Loucy (cell line): ENCODE measurements around the gene AMZ1.
A peak's percentile ranks its signal among the peaks of the same experiment; 100 is the strongest.

Source experiments
- H2AFZ ChIP-seq: fragments of 200-600 bp; sonication (generic); 2 replicates; pipeline ENCODE4 v1.6.0; 2016; ENCODE audit warnings: antibody characterized with exemption, mild to moderate bottlenecking, low read length, moderate library complexity
- H3F3A ChIP-seq: fragments of 200-600 bp; 2 replicates; pipeline ENCODE4 v1.6.0; 2016; ENCODE audit warnings: antibody characterized with exemption, low read depth, mild to moderate bottlenecking
- H3K27me3 ChIP-seq: fragments of 200-600 bp; sonication (generic); 2 replicates; pipeline ENCODE4 v1.6.1; 2014; ENCODE audit warnings: low read length, mild to moderate bottlenecking; ENCODE audit not compliant: insufficient read depth, poor library complexity, severe bottlenecking
- H3K36me3 ChIP-seq: fragments of 200-600 bp; sonication (generic); 2 replicates; pipeline ENCODE4 v1.6.1; 2016; ENCODE audit warnings: low read length; ENCODE audit not compliant: insufficient read depth
- H3K4me1 ChIP-seq: fragments of 200-600 bp; sonication (generic); 2 replicates; pipeline ENCODE4 v1.5.1; 2014; ENCODE audit warnings: low read length, mild to moderate bottlenecking; ENCODE audit not compliant: insufficient read depth, poor library complexity, severe bottlenecking
- H3K4me2 ChIP-seq: fragments of 200-600 bp; sonication (generic); 2 replicates; pipeline ENCODE4 v1.6.0; 2014; ENCODE audit warnings: antibody characterized with exemption, low read length, low read depth, mild to moderate bottlenecking; ENCODE audit not compliant: poor library complexity, severe bottlenecking
- H3K4me3 ChIP-seq: fragments of 200-600 bp; sonication (generic); 2 replicates; pipeline ENCODE4 v1.5.1; 2014; ENCODE audit warnings: low read length, mild to moderate bottlenecking, mixed read lengths; ENCODE audit not compliant: poor library complexity, severe bottlenecking
- H3K79me2 ChIP-seq: fragments of 200-600 bp; sonication (generic); 2 replicates; pipeline ENCODE4 v1.6.1; 2014; ENCODE audit warnings: low read length; ENCODE audit not compliant: insufficient read depth
- H3K9ac ChIP-seq: fragments of 200-600 bp; sonication (generic); 2 replicates; pipeline ENCODE4 v1.6.0; 2014; ENCODE audit warnings: mild to moderate bottlenecking, low read depth, low read length, moderate library complexity; ENCODE audit not compliant: poor library complexity, severe bottlenecking
- H3K9me2 ChIP-seq: fragments of 200-600 bp; sonication (generic); replicated peaks from 2 replicates; pipeline ENCODE4 v1.6.1; 2016; ENCODE audit warnings: low read depth, low read length, mixed read lengths
- H3K9me3 ChIP-seq: fragments of 200-600 bp; sonication (generic); 2 replicates; pipeline ENCODE4 v1.6.1; 2014; ENCODE audit warnings: mild to moderate bottlenecking, antibody characterized with exemption, low read length, low read depth; ENCODE audit not compliant: insufficient read depth
- H4K20me1 ChIP-seq: fragments of 200-600 bp; sonication (generic); 2 replicates; pipeline ENCODE4 v1.6.0; 2014; ENCODE audit warnings: antibody characterized with exemption, low read length, mild to moderate bottlenecking; ENCODE audit not compliant: insufficient read depth, poor library complexity, severe bottlenecking
- CTCF ChIP-seq: fragments of 200-600 bp; sonication (generic); conservative IDR thresholded peaks from 2 replicates; pipeline ENCODE4 v1.5.1; 2014; ENCODE audit warnings: mild to moderate bottlenecking, antibody characterized with exemption, low read length
- EZH2phosphoT487 ChIP-seq: fragments of 200-600 bp; IDR thresholded peaks from 2 replicates; pipeline ENCODE4 v1.6.1; 2018; ENCODE audit warnings: antibody characterized with exemption, mild to moderate bottlenecking, moderate library complexity, borderline replicate concordance

The AMZ1 gene

GRCh38 chr7:2644562-2645273, 43.3 kb upstream of the AMZ1 start:
- TF ChIP-seq CTCF, result no peak
- no peak for TF ChIP-seq EZH2phosphoT487
- Histone ChIP-seq H3K36me3 (peaks cover 25% of the 10 kb centered on the region; the same call in 1 of the 2 replicates), H3K9me3 (no peaks in the 10 kb centered on the region), H3K4me1 (peaks cover 33% of the 10 kb centered on the region), H3K9ac (peak overlapping the region; percentile 28), H3K9me2 (no peaks in the 10 kb centered on the region), H3K4me3 (peak overlapping the region; percentile 64), H3K27me3 (no peaks in the 10 kb centered on the region), H3K4me2 (peak overlapping the region; percentile 80), H4K20me1 (peaks cover 64% of the 10 kb centered on the region), H3F3A (no peaks in the 10 kb centered on the region), H2AFZ (no peak overlapping the region), H3K79me2 (peaks cover 51% of the 10 kb centered on the region)

DNA sequence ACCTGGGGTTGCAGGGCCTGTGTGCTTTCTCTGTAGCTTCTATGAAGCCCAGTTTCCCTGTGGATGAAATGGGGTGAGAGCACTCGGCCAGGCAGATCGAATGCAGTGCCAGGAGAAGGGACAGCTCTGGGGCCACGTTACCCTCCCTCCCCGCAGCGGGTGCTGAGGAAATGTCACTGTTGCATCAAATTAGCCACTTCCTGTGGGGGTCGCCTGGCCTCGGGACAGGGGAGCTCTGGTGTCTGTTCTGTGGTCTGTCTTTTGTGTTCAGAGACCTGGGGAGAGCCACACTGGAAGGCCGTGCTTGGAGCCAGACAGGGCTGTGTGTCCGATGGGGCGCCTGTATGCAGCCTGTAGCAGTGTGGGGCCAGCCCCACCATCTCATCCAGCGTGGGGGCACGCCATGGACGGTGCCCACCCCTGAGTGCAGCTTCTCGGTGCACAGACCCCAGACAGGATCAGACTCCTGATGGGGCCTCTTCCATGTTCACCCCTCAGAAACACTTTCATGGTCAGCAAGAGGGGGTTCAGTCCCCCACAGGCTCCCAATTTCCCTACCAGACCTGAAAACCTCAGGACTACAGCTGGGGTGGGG, 42.6 kb upstream of the AMZ1 start:
- Histone ChIP-seq H3K4me3 (peak overlapping the region; percentile 64), H2AFZ (no peak overlapping the region), H3K4me2 (peak overlapping the region; percentile 80), H3K36me3 (peaks cover 32% of the 10 kb centered on the region; the same call in 1 of the 2 replicates), H3K9me3 (no peaks in the 10 kb centered on the region), H4K20me1 (peaks cover 57% of the 10 kb centered on the region), H3K9me2 (no peaks in the 10 kb centered on the region), H3F3A (no peaks in the 10 kb centered on the region), H3K4me1 (peaks cover 33% of the 10 kb centered on the region), H3K9ac (peak overlapping the region; percentile 28), H3K79me2 (peaks cover 44% of the 10 kb centered on the region), H3K27me3 (no peaks in the 10 kb centered on the region)
- TF ChIP-seq EZH2phosphoT487 (no peak), CTCF (no peak)

DNA sequence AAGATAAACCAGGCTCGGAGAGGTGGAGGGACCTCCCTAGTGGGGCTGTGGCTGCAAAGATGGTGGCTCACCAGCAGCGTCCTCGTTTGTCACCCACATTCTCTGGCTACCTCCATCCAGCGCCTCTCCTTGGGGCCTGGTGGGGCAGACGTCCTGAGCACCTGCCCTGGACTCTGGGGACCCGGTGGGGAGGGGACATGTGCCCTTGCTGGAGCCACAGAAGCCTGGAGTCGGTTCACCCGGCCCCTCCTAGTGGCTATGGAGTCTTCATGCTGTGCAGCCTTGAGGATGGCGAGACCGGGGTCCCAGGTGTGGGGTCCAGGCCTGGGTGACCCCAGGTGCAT, 41.7 kb upstream of the AMZ1 start:
- Histone ChIP-seq H3K9ac (no peak overlapping the region), H3K9me3 (no peaks in the 10 kb centered on the region), H2AFZ (no peak overlapping the region), H3K9me2 (no peaks in the 10 kb centered on the region), H3K79me2 (peaks cover 37% of the 10 kb centered on the region), H3K4me1 (peaks cover 33% of the 10 kb centered on the region), H3K27me3 (no peaks in the 10 kb centered on the region), H3F3A (no peaks in the 10 kb centered on the region), H3K4me2 (no peak overlapping the region), H3K4me3 (no peak overlapping the region), H4K20me1 (peaks cover 54% of the 10 kb centered on the region), H3K36me3 (peaks cover 40% of the 10 kb centered on the region; the same call in 1 of the 2 replicates)
- no peak for TF ChIP-seq EZH2phosphoT487
- TF ChIP-seq CTCF, result no peak
